Effector memory CD4-positive, alpha-beta T cell (primary cell): Measurements from ENCODE around the gene CCDC88A.
"Not testable (repeated sequence)": the region's sequence is repeated elsewhere in the genome, so short reads cannot be mapped to it uniquely, and the experiment has no call there.

ENCODE experiments used
- DNase-seq, 3 donors: peaks; one replicate each; pipeline ENCODE4 v3.0.0-alpha.2; 2020
- H3K27ac ChIP-seq: 2 replicates; pipeline ENCODE4 v1.7.0; 2013; ENCODE audit warnings: mild to moderate bottlenecking, low read length, moderate library complexity; ENCODE audit not compliant: insufficient read depth, poor library complexity, severe bottlenecking
- H3K27me3 ChIP-seq: replicated peaks from 2 replicates; pipeline ENCODE4 v1.7.0; 2013; ENCODE audit warnings: mild to moderate bottlenecking, low read length; ENCODE audit not compliant: insufficient read depth, control insufficient read depth, poor library complexity, severe bottlenecking
- H3K36me3 ChIP-seq: 2 replicates; pipeline ENCODE4 v1.7.0; 2013; ENCODE audit warnings: mild to moderate bottlenecking, low read length, moderate library complexity; ENCODE audit not compliant: control insufficient read depth, insufficient read depth
- H3K4me1 ChIP-seq: 2 replicates; pipeline ENCODE4 v1.7.0; 2013; ENCODE audit warnings: low read length, mild to moderate bottlenecking; ENCODE audit not compliant: control insufficient read depth, insufficient read depth, poor library complexity, severe bottlenecking
- H3K4me3 ChIP-seq: 2 replicates; pipeline ENCODE4 v1.7.0; 2013; ENCODE audit warnings: low read length, low read depth, mild to moderate bottlenecking; ENCODE audit not compliant: insufficient read depth, poor library complexity, severe bottlenecking
- H3K9me3 ChIP-seq: 2 replicates; pipeline ENCODE4 v1.7.0; 2013; ENCODE audit warnings: mild to moderate bottlenecking, low read length, moderate library complexity; ENCODE audit not compliant: control insufficient read depth
- total RNA-seq, 3 donors: gene quantifications; one replicate each; lab custom pipeline; 2026; lab: John Stamatoyannopoulos, UW

Gene CCDC88A
- total RNA-seq = 24.0 to 34.1 (median 25.6) reads per million in 3 donors

- Histone ChIP-seq H3K4me1 (no peaks in the 10 kb centered on the region), H3K27me3 (no peaks in the 10 kb centered on the region), H3K36me3 (no peaks in the 10 kb centered on the region)
These were observed at the start of gene CCDC88A for GRCh38 chr2:55419679-55420438. Gene CCDC88A (minus strand): TSS chr2:55419856. CDS start chr2:55419079, 777 bp downstream.

GRCh38 chr2:55461679-55462078 lies 42.0 kb upstream of the CCDC88A start:
- H3K36me3 ChIP-seq = no peaks in the 10 kb centered on the region
- no peak overlapping the region for H3K4me3 ChIP-seq
- no peak for DNase-seq
- H3K27ac ChIP-seq = no peak overlapping the region
- no peaks in the 10 kb centered on the region for H3K9me3 ChIP-seq
- no peaks in the 10 kb centered on the region for H3K27me3 ChIP-seq
- H3K4me1 ChIP-seq = no peaks in the 10 kb centered on the region

More at GRCh38 chr2:55419679-55420438, at the start of gene CCDC88A:
- Histone ChIP-seq H3K4me3 (peak within 1 kb of the TSS; percentile 83), H3K27ac (peak within 1 kb of the TSS; percentile 75), H3K9me3 (no peaks in the 10 kb centered on the region)
- DNase-seq = peak; percentile 81 to 85 (median 82)

GRCh38 chr2:55460562-55460961 lies 40.9 kb upstream of the CCDC88A start:
- H3K9me3 ChIP-seq = no peaks in the 10 kb centered on the region
- H3K4me3 ChIP-seq = no peak overlapping the region
- no peaks in the 10 kb centered on the region for H3K27me3 ChIP-seq
- no peaks in the 10 kb centered on the region for H3K36me3 ChIP-seq
- H3K27ac ChIP-seq = no peak overlapping the region
- DNase-seq = no peak
- no peaks in the 10 kb centered on the region for H3K4me1 ChIP-seq

GRCh38 chr2:55459714-55460274 lies 40.1 kb upstream of the CCDC88A start:
- H3K4me3 ChIP-seq = no peak overlapping the region
- H3K4me1 ChIP-seq = no peaks in the 10 kb centered on the region
- H3K27me3 ChIP-seq = no peaks in the 10 kb centered on the region
- no peak for DNase-seq
- no peaks in the 10 kb centered on the region for H3K9me3 ChIP-seq
- H3K27ac ChIP-seq = no peak overlapping the region
- no peaks in the 10 kb centered on the region for H3K36me3 ChIP-seq

GRCh38 chr2:55459279-55459678 lies 39.6 kb upstream of the CCDC88A start:
- H3K27ac ChIP-seq = no peak overlapping the region
- H3K27me3 ChIP-seq = no peaks in the 10 kb centered on the region
- H3K36me3 ChIP-seq = no peaks in the 10 kb centered on the region
- H3K4me1 ChIP-seq = no peaks in the 10 kb centered on the region
- H3K4me3 ChIP-seq = no peak overlapping the region
- H3K9me3 ChIP-seq = no peaks in the 10 kb centered on the region
- DNase-seq = no peak

- Histone ChIP-seq H3K4me1 (no peaks in the 10 kb centered on the region), H3K27ac (no peak overlapping the region)
- DNase-seq = no peak
These were observed 34.5 kb upstream of the CCDC88A start for GRCh38 chr2:55454121-55454520.

GRCh38 chr2:55452879-55453278 lies 33.2 kb upstream of the CCDC88A start:
- Histone ChIP-seq H3K4me1 (no peaks in the 10 kb centered on the region), H3K36me3 (no peaks in the 10 kb centered on the region), H3K4me3 (no peak overlapping the region), H3K27ac (no peak overlapping the region), H3K9me3 (no peaks in the 10 kb centered on the region), H3K27me3 (no peaks in the 10 kb centered on the region)
- no peak for DNase-seq

More at GRCh38 chr2:55454121-55454520, 34.5 kb upstream of the CCDC88A start:
- no peak overlapping the region for H3K4me3 ChIP-seq
- no peaks in the 10 kb centered on the region for H3K9me3 ChIP-seq
- no peaks in the 10 kb centered on the region for H3K27me3 ChIP-seq
- no peaks in the 10 kb centered on the region for H3K36me3 ChIP-seq

- no peak for DNase-seq
- no peaks in the 10 kb centered on the region for H3K4me1 ChIP-seq
- H3K4me3 ChIP-seq = no peak overlapping the region
- no peak overlapping the region for H3K27ac ChIP-seq
- no peaks in the 10 kb centered on the region for H3K9me3 ChIP-seq
- H3K27me3 ChIP-seq = no peaks in the 10 kb centered on the region
- H3K36me3 ChIP-seq = no peaks in the 10 kb centered on the region
These were observed 32.0 kb upstream of the CCDC88A start for GRCh38 chr2:55451699-55452098.

- DNase-seq, H3K27ac ChIP-seq, H3K4me1 ChIP-seq, H3K27me3 ChIP-seq, H3K4me3 ChIP-seq, H3K36me3 ChIP-seq, H3K9me3 ChIP-seq: not testable (repeated sequence)
These were observed 30.4 kb upstream of the CCDC88A start for GRCh38 chr2:55450014-55450413.

GRCh38 chr2:55442045-55442760 lies 22.5 kb upstream of the CCDC88A start:
- not testable (repeated sequence) for DNase-seq, H3K4me1 ChIP-seq, H3K27ac ChIP-seq, H3K9me3 ChIP-seq, H3K36me3 ChIP-seq, H3K27me3 ChIP-seq, H3K4me3 ChIP-seq
